Activated CD4-positive, CD25-positive, alpha-beta regulatory T cell treated with anti-CD3 and anti-CD28 coated beads, Interleukin-2, amount 50 U/mL, for 16 hours (primary cell): ENCODE results near the gene GRK6.

Experiments used
- DNase-seq: peaks from one replicate; pipeline ENCODE4 v3.0.0-alpha.2; 2020; ENCODE audit warnings: low read depth, low spot score

The GRK6 gene

GRCh38 chr5:177426566-177427210 is at the start of gene GRK6:
Gene GRK6 (plus strand): TSS chr5:177426676. CDS start chr5:177426846, 170 bp downstream.
- DNase-seq, result no peak

- DNase-seq, result no peak
Measured at GRCh38 chr5:177377851-177378776, 48.4 kb upstream of the GRK6 start.

GRCh38 chr5:177378884-177379883 is 47.3 kb upstream of the GRK6 start:
- no peak for DNase-seq

- no peak for DNase-seq
Measured at GRCh38 chr5:177380805-177381126, 45.7 kb upstream of the GRK6 start.

GRCh38 chr5:177382423-177383029 is 44.0 kb upstream of the GRK6 start:
- DNase-seq, result no peak

GRCh38 chr5:177383181-177383580 is 43.3 kb upstream of the GRK6 start:
- no peak for DNase-seq

- DNase-seq, result no peak
Measured at GRCh38 chr5:177384134-177384533, 42.3 kb upstream of the GRK6 start, which contains the start of gene SLC34A1. Gene SLC34A1 (plus strand): TSS chr5:177384434. CDS start chr5:177385742, 1,308 bp downstream.

- no peak for DNase-seq
Measured at GRCh38 chr5:177385720-177386119, 40.8 kb upstream of the GRK6 start.

- no peak for DNase-seq
Measured at GRCh38 chr5:177386542-177386941, 39.9 kb upstream of the GRK6 start.

GRCh38 chr5:177387405-177387804 is 39.1 kb upstream of the GRK6 start:
- no peak for DNase-seq

- no peak for DNase-seq
Measured at GRCh38 chr5:177388521-177389052, 37.9 kb upstream of the GRK6 start.

GRCh38 chr5:177389241-177390169 is 37.0 kb upstream of the GRK6 start:
- no peak for DNase-seq

- peak; percentile 72 for DNase-seq
Measured at GRCh38 chr5:177390363-177391300, 35.8 kb upstream of the GRK6 start.

GRCh38 chr5:177392765-177393164 is 33.7 kb upstream of the GRK6 start:
- no peak for DNase-seq

GRCh38 chr5:177393206-177393765 is 33.2 kb upstream of the GRK6 start:
- no peak for DNase-seq

- DNase-seq, result no peak
Measured at GRCh38 chr5:177393990-177394389, 32.5 kb upstream of the GRK6 start.

- DNase-seq, result no peak
Measured at GRCh38 chr5:177396078-177396477, 30.4 kb upstream of the GRK6 start.

GRCh38 chr5:177396807-177397206 is 29.7 kb upstream of the GRK6 start:
- no peak for DNase-seq
